Measurements from ENCODE around the gene TSEN15. TPM values are rescaled to one million over a fixed set of nuclear protein-coding genes. Genes with fewer than 3 reads are reported as not detected.

The TSEN15 gene
- total RNA-seq, 1 experiment from 2014 or later = 31.1 TPM

DNA sequence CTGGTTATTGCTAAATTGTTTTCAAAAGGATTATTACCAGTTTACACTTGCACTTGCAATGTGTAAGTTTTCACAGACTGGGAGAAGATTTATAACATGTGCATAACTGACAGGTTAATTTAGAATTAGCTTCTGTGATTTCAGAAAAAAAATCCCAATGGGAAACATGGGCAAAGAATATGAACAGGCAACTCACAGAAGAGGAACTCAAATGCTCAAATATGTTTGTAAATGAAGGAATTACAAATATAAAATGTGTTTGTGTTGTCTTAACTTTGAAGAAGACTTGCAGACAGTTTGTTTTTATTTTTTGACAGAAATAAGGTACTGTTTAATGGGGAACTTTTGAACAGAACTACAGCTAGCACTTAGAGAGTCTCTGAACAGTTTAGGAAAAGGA is 8.4 kb downstream of the TSEN15 start:
- Histone ChIP-seq H3K27ac (ENCODE audit: low read depth, low read length) (no peak overlapping the region), H3K9ac (ENCODE audit: low read length) (no peak overlapping the region), H2AFZ (ENCODE audit: low read depth, low read length, poor library complexity, severe bottlenecking) (no peak overlapping the region), H3K9me3 (ENCODE audit: control insufficient read depth in 1 of 2, insufficient read depth in 1 of 2, low read depth in 1 of 2, low read length in 2 of 2) (no peaks in the 10 kb centered on the region), H3K4me2 (ENCODE audit: low read length) (no peak overlapping the region), H3K36me3 (ENCODE audit: control insufficient read depth in 1 of 2, insufficient read depth in 2 of 2, low read length in 2 of 2) (0 out of 4 replicates have a peak, but pooled peaks cover 0 to 5% of the 10 kb centered on the region in 2 experiments), H3K4me3 (replicated peaks in 1 of 2; ENCODE audit: low read depth in 1 of 2, low read length in 2 of 2) (no peak overlapping the region), H4K20me1 (ENCODE audit: insufficient read depth) (no peaks in the 10 kb centered on the region), H3K27me3 (ENCODE audit: insufficient read depth, low read length) (no peaks in the 10 kb centered on the region), H3K79me2 (ENCODE audit: insufficient read depth, low read length) (peaks cover 14% of the 10 kb centered on the region), H3K9me2 (ENCODE audit: insufficient read depth) (no peaks in the 10 kb centered on the region), H3K4me1 (ENCODE audit: control insufficient read depth in 1 of 2, insufficient read depth in 2 of 2, low read length in 2 of 2) (peaks cover 0 to 16% of the 10 kb centered on the region in 2 experiments; a peak in 2 of 4 replicates)
- DNase-seq (ENCODE audit: low read depth, low spot score) = no peak
- RAD21 ChIA-PET (ENCODE audit: low non-redundant PET in 1 of 2, low total read pairs in 2 of 2, uncharacterized antibody in 2 of 2, unreplicated experiment in 2 of 2) = no interaction called here
- CTCF ChIA-PET = no interaction called here
- POLR2A ChIA-PET = interaction anchor here (1.5 kb wide), 1 partner anchor 9 kb away, joined by 3 read pairs; the partner anchor contains the start of gene TSEN15
- intact Hi-C loops (cut with micrococcal nuclease) = no loop called here
- ATAC-seq = no peak
- TF ChIP-seq YY1 (IDR thresholded peaks at IDR 0.05; ENCODE audit: extremely low read depth, insufficient replicate concordance, low read depth, low read length) (no peak), ZBTB33 (IDR thresholded peaks at IDR 0.05; ENCODE audit: extremely low read depth, insufficient replicate concordance, low read length) (no peak), ZFX (IDR thresholded peaks at IDR 0.05) (no peak), EZH2 (IDR thresholded peaks at IDR 0.05) (no peak), SP1 (IDR thresholded peaks at IDR 0.05; ENCODE audit: low read depth) (no peak), REST (IDR thresholded peaks at IDR 0.05; ENCODE audit: low read depth) (no peak), EZH2phosphoT487 (IDR thresholded peaks at IDR 0.05; ENCODE audit: borderline replicate concordance) (no peak), FOSL1 (IDR thresholded peaks at IDR 0.05; ENCODE audit: low read depth) (no peak), ZNF274 (IDR thresholded peaks at IDR 0.05; ENCODE audit: low read depth, low read length) (no peak), CBX3 (IDR thresholded peaks at IDR 0.05; ENCODE audit: low read depth) (no peak)
- TF ChIP-seq, protein P1, sequence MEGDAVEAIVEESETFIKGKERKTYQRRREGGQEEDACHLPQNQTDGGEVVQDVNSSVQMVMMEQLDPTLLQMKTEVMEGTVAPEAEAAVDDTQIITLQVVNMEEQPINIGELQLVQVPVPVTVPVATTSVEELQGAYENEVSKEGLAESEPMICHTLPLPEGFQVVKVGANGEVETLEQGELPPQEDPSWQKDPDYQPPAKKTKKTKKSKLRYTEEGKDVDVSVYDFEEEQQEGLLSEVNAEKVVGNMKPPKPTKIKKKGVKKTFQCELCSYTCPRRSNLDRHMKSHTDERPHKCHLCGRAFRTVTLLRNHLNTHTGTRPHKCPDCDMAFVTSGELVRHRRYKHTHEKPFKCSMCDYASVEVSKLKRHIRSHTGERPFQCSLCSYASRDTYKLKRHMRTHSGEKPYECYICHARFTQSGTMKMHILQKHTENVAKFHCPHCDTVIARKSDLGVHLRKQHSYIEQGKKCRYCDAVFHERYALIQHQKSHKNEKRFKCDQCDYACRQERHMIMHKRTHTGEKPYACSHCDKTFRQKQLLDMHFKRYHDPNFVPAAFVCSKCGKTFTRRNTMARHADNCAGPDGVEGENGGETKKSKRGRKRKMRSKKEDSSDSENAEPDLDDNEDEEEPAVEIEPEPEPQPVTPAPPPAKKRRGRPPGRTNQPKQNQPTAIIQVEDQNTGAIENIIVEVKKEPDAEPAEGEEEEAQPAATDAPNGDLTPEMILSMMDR (IDR thresholded peaks at IDR 0.05 in 2 of 3, conservative IDR thresholded peaks at IDR 0.05 in 1 of 3; ENCODE audit: borderline replicate concordance in 1 of 3, insufficient read depth in 1 of 3, low read depth in 2 of 3, low read length in 2 of 3) = no peak
- BruUV-seq (replicated peaks) = no TSS peak
